GM19463 (cell line): ENCODE results near the gene CCR9.
A peak's percentile ranks its signal among the peaks of the same experiment; 100 is the strongest.

Experiments used
- ATAC-seq: cut with Tn5 transposase; IDR thresholded peaks from one replicate; pipeline ENCODE4 v1.9.1; 2021; ENCODE audit warnings: mild to moderate bottlenecking, moderate library complexity; ENCODE audit not compliant: unreplicated experiment

Gene CCR9

DNA sequence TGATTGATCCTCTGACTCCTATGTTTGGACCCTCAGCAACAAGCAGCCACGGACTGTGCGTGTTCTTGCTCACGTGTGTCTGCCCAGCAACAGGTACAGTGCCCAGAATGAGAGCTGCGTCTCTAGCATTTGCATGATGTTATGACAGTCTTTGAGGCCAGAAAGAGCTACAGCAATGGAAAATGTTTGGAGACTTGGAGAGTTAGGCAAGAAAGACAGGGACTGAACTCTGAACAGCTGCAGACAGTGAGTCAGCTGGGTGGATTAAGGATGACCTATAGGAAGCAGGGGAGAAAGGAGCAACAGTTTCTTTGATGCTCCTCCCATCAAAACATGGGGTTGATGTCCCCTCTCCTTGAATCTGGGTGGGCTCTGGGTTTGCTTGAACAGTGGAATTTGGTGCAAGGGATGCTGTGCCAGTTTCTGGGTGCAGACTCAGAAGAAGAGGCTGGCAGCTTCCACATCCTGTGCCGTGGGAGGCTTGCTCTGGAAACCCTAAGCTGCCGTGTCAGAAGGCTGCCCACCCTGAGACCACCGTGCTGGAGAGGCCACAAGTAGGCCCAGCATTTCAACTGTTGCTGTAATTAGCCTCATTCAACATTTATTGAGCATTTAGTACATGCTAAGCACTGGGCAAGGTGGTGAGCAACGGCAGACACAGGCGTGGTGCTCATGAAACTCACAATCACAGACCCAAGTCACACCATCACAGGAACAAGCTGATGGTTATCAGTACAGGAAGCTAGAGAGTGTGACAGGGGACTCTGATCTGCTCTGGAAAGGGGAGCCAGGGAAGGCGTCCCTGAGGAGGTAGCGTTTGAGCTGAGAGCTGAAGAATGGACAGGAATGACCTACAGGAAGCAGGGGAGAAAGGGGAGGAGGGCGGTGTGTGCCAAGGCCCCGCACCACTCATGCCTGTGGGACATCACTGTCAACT, 21.7 kb downstream of the CCR9 start:
- no peak for ATAC-seq

DNA sequence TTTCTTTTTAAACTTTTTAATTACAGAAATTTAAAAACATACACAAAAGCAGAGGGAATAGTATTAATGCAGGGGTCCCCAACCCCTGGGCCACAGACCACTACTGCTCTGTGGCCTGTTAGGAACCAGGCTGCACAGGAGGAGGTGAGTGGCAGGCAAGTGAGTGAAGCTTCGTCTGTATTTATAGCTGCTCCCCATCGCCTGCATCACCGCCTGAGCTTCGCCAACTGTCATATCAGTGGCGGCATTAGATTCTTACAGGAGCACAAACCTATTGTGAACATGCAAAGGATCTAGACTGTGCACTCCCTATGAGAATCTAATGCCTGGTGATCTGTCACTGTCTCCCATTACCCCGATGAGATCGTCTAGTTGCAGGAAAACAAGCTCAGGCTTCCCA, 22.4 kb downstream of the CCR9 start:
- no peak for ATAC-seq

DNA sequence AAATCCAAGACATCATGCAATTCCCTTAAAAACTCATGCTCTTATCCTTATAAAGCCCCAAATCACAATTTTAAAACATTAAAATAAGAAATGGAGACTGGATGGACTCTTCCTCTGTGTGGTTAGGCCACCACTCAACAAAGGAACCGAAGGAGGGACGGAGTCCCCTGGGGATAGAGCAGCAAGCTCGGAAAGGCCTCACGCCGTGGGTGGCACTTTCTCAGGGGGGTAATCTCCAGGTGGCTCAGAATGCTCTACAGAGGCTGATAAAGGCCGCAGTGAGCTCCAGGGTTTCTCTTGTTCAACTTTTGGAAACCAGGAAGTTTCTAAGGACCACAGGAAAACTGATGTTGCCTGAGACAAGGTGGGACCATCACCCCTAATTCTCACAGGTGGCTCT, 23.2 kb downstream of the CCR9 start:
- ATAC-seq = no peak

DNA sequence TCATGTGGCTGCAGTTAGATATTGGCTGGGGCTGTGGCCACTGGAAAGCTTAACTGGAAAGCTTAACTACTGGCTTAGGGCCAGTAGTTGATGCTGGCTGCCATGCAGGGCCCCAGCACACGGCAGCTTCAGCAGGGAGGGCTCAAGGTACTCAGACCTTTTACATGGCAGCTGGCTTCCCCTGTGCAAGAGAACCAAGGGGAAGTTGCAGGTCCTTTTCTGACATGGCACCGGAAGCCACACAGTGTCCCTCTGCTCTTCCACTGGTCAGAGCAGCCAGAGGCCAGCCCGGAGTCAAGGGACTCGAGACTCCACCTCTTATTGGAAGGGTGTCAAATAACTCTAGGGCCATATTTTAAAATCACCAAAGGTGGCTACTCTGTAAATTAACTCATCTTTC, 24.5 kb downstream of the CCR9 start:
- no peak for ATAC-seq

DNA sequence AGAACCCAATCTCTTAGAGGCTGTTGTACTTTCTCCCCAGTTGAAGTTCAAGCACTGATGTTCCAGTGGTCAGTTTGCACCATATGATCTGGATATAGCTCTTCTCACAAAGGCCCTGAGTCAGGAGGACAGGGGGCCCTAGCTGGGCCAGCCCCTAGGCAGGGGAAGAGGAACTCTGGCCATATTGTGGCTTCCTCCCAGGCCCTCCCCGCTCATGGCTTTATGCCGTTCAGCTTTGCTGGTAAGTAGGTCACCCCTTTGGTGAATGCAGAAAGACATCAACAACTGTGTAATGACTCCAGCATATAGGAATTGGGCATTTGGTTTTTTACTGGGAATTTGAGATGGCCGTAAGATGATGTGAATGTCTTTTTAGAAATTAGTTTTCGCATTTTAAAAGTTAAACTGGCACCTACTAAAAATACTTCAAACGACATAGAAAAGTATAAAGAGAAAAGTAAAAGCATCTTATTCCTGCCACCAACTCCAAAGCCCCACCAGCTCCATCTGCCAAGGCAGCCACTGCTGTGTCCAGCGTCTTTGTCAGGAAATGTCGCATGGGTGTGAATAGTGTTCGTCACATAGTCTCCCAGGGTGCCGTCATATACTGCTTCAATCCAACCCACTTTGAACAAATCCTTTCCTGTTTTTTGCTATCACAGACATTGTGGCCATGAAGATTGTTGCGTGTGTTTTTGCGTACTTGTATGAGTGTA, 25.3 kb downstream of the CCR9 start:
- no peak for ATAC-seq

DNA sequence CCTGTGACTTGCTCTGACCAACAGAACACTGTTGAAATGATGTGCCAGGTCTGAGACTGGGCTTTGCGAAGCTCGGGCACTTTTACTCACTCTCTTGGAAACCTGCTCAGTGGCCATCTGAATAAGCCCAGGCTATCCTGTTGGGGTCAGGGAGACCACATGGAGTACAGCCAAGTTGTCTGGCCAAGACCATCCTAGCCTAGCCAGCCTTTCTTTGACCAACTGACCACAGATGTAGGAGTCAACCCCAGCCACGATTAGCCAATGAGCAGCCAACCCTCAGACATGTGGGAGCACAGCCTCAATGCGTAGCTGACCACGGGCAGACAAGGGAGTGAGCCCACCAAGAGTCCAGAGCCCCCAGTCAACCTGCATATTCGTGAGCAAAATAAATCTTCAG, 26.1 kb downstream of the CCR9 start:
- ATAC-seq = no peak

DNA sequence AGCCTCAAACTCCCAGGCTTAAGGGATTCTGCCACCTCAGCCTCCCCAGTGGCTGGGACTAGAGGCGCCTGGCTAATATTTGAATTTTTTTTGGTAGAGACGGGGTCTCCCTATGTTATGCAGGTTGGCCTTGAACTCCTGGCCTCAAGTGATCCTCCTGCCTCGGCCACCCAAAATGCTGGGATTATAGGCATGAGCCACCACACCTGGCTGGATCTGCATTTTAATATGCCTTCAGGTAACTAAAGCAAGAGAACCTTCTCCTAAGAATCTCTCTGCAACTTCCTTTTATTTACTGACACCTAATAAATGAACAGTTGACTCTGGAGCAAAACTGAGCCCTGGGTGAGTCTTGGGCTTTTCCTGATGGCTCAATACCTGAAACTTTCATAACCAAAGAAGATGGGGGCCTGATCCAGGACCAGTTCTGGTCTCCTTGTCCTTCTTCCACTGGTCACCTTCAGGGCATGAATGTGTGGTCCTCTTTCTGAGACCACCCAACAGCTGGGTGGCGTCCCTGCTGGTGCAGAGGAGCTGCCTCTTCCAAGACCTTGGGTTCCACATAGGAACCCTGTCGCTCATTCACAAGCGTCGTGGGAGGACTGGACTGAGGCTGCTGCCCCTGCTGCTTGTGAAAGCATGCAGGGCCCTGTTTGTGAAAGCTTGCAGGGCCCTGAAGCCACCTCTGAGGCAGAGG, 28.2 kb downstream of the CCR9 start:
- ATAC-seq = no peak

DNA sequence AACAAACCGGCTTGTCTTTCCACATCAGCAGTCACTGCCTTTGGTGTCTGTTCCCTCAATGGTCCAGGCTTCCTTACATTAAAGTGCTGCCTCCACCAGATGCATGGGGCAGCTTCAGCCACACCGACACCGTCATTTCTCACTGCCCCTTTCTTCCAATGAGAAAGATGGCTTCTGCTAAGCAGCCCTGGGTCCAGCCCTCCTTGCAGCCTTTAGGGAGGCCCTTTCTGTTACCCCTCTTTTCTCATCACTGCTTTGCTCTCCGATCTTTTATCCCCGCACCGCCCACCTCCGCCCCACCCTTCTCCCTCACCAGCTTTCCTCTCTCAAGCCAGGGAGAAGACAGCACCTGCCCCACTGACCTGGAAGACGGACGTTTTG, 28.7 kb downstream of the CCR9 start:
- ATAC-seq = no peak

DNA sequence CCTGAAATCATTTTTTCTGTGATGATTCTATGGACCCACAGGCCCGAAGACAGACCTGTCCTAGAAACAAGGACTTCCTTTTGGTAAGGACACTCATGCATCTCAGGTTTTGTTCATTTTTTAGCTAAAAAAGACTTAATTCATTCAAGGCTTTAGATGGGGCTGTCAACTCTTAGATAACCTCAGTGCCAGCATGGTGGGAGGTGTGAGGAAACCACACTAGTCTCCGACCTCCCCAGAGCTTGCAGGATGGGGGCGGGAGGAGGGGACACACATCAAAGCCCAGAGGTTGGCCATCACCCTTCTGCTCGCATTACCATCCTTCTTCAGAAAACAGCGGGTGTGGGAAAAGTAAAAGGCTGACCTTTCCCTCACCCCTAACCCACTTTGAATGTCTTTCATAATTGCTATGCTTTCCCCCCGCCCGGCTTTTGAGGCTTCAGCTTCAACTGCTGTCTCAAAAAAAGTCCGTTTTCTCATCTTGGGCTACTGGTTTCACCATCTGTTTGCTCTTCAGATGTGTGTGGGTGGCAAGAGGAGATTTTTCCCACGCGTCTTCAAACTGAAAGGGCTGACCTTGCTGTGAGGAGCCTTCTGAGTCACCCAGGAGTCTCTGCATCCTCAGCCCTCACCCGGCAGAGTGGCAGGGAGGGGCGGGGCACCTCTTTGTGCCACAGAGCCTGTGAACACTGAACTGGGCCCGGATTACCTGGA, 29.3 kb downstream of the CCR9 start:
- ATAC-seq = peak; percentile 91

DNA sequence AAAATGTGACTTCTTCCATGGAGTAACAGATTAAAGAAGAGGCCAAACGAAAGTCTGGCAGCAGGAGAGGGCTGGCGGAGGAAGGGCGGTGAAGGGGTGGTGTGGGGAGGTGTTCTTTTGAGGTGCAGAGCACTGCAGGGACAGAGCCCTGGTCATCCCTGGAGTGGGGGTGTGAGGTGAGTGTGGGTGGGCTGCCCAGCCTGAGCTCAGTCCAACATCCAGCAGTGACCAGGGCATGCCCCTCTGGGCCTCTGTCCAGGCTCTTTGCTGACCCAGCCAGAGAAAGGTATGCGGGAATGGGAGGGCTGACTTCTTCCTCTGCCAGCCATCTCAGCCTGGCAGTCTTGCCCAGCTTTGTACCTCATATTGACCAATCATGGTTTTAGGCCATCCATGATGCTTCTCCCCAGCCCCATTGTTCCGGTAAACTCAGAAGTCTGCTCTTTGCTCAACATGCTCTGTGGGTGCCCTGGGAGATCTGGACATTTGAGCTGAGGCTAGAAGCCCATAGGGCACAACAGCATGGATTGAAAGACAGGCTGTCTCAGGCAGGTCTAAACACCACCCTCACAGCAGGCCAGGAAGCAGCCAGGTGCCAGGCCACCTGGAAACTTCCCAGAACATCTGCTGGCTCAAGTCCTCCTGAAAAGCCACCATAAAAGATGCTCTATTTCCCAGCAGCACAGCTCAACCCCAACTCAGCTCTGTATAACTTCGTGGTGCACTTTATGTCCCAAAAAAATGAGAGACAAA, 31.0 kb downstream of the CCR9 start:
- no peak for ATAC-seq

DNA sequence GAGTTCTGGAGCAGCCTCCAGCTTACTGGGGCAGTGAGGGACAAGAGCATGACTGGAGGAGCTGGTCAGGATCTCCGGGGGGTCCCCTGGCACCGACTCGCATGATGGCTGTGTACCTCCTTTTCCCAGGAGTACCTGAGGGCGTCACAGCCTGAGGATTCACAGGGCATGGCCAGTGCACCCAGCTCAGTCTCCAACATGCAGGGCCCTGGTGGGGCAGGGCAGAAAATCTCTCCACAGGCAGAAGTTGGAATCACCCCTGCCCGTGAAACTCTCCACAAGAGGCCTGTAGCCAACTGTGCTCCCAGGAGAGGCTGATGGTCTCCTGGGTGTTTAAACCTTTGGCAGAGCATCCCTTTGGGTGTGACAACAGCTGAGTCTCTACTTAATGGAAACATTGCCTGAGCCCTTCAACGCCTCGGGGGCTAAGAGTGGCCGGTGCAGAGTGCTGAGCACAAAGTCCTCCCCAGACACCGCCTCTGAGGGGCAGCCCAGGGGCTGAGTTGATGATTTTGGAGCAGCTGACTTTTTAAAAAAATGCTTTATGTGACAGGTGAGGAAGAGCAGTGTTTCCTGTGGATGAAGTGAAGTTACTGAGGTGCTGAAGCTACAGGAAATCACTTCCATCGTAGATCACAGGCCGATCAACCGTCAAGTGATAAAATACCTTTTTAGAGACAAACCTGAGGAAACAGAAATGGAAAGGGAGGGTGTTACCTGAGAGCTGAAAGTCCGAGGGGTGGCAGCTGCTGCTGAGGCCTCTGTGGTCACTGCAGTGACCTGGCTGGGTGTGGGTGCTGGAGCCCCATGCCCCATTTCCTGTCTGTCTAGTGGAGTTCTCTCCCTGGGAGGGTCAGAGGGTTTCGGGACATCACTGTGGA, 35.1 kb downstream of the CCR9 start:
- ATAC-seq = no peak

DNA sequence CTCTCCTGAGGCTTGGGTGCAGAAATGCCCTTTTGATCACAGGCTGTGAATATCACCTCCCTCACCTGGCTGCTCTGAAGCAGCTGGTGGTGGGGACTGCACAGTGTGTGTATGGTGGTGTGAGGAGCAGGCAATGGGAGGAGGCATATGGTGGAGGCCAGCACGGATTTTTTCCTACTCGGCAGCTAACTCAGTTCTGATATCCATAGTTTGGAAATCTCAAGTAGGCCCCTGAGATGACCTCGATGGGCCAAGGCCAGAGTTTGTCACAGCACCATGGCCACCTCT, 35.6 kb downstream of the CCR9 start:
- ATAC-seq = no peak

DNA sequence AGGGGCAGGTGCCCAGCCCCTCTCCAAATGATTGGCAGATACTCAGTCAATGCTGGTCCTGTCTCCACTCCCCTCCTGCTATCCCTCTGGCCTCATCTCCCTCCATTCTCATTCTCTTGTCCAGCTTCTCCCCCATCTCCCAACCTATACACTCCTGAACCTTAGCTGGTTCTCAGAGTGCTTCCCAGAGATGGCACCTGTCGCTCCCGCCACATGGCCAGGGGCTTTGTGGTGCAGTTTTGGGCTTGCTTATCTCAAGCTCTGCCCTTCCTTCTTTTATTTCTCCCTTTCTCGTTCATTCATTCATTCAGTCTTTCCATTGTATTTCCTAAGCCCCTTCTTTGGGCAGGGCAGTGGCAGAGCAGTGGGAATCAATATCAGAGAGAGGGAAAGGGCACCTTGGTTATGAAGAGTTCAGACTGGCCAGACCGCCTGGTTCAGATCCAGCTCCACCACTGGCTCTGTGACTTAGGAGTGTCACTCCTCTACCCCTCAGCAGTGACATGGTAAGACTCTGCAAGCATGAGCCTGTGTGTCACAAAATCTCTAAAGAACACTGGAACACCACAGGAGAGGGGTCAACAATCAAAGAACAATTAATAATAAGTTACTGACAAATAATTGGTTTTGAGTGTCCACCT, 36.7 kb downstream of the CCR9 start:
- no peak for ATAC-seq

DNA sequence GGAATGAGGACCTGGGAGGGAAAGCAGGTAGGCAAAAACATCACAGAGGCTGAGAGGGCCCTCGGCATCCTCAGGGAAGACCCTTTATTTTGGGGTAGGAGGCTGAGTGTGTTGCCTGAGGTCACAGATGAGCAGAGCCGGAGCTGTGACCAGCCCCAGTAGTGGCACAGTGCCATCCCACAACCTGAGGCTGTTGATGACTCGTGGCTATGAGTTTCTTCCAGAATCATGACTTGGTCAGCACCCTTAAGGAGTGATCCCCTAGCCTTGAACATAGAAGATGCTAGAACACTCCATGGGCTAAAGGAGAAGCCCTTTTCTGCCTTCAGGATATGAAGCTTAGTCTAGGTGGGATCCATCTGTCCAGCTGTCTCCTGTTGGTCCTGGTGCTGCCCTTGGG, 37.4 kb downstream of the CCR9 start:
- no peak for ATAC-seq

DNA sequence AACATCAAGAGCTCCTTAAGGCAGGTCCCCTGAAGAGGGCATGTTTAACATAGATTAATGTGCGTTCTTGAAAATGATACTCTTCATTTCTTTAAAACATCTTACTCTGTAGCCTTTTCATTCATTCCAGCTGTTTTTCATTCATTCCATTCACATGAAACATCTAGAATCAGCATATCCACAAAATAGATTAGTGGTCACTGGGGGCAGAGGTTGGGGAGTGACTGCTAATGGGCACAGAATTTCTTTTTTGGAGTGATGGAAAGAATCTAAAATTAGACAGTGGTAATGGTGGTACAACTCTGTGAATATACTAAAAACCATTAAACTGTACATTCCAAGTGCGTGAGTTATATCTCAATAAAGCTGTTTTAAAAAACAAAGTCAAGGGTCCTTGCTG, 41.5 kb downstream of the CCR9 start:
- no peak for ATAC-seq

DNA sequence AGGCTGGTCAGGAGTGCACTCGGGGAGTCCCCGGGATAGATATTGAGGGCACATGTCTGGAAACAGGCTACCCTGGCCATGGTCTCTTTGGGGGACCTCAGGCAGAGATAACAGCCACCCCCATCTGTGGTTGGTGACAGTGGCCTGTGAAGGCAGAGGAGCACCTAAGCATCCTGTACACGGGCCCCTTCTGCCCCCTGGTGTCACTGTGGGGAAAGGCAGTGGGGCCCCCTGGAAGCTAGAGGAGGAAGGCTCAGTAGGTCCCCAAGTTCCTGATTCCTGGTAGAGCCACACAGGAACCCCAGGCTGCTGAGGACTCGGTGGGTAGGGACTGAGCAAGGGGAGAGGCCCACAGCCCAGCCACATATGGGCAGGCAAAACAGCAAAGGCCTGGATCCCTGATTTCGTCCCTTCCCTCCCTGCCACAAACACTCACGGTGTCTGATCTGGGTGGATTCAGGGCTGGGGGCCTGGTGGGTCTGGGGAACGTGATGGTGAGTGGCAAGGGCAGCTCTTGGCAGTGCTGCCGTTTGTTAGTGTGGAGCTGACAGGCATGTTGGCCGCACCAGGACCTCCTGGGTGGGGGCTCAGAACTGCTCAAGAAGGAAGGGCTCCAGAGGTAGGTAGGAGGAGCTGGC, 42.8 kb downstream of the CCR9 start:
- no peak for ATAC-seq

DNA sequence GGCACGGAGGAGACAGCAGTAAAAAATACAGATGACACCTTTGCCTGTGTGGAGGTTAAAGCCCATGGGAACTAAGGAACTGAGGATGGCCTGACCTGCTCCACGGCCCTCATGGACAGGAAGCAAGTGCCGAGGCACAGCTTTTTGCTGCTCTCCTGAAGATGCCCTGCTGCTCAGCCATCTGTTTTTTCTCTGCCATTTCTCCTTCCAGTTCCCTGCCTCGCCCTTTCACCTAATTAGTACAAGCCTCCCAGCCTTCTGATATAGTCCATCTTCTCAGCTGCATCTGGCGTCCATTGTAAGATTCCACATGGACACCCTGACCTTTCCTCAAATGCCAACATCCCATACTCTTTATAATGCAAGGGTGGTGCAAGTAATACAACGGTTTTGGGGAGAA, 45.2 kb downstream of the CCR9 start:
- no peak for ATAC-seq

DNA sequence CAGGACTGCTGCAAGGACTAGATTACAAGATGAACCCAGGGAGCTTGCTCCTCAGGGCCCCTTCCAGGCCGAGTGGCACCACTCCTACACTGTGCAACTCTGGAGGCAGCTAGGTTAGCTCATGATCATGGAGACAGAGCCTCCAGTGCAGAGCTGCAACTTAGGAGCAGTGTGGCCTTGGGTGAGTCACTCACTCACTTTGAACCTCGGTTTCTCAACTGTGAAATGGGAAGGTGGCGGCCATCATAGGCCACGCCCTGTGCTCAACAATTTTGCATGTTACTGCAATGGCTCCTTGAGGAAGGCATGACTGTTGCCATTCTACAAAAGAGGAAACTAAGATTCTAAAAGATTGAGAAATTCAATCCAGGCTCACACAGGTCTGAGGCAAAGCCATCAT, 45.8 kb downstream of the CCR9 start:
- ATAC-seq = no peak

DNA sequence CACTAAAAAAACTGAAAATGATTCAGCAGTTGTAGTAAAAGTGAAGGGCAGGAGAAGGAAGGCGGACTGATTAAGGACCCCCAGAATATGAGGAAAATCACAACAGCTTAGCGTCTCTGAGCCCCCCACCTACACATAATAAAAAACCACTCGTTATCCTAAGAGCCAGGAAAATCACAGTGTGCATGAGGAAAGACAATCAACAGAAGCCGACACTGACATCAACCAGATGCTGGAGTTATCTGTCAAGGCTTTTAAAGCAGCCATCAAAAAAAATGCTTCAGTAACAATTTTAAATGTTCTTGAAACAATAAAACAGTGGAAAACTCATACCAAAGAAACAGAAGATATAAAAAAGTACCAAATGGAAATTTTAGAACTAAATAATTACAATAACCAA, 47.2 kb downstream of the CCR9 start:
- no peak for ATAC-seq
